Cerebellar nuclear complex (tissue), 1 donor: Measurements from ENCODE around the gene SPEM1.

Source experiments
- DNase-seq, 2 experiments: peaks; one replicate each; lab custom pipeline; 2025; lab: John Stamatoyannopoulos, UW

Gene SPEM1

DNA sequence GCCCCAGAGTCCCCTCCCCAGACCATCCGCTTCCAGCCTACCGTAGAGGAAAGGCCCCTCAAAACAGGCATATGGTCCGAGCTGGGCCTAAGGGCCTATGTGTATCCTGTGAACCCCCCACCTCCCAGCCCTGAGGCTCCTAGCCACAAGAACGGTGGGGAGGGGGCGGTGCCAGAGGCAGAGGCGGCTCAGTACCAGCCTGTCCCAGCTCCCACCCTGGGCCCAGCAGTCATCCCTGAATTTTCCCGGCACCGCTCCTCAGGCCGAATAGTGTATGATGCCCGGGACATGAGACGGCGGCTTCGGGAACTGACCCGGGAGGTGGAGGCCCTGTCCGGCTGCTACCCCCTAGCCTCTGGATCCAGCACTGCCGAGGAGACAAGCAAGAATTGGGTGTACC, 1.1 kb downstream of the SPEM1 start:
- DNase-seq: no peak

DNA sequence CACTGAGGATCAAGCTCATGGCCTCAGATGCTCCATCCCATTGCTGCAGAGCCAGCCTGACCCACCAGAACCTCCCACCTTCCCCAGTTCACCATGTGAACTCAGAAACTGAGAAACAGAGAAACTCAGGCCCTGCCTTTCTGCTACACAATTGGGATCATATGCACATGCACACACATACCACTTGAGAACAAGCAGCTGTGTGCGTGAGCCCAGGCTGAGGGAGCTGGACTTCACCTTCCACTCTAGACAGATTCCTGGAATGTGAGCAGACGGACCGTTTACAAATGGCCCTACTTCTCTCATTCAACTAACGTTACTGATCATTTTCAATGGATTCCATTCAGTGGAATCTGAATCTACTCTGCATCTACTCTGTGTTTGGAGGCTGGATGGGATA, 3.6 kb downstream of the SPEM1 start:
- no peak for DNase-seq

DNA sequence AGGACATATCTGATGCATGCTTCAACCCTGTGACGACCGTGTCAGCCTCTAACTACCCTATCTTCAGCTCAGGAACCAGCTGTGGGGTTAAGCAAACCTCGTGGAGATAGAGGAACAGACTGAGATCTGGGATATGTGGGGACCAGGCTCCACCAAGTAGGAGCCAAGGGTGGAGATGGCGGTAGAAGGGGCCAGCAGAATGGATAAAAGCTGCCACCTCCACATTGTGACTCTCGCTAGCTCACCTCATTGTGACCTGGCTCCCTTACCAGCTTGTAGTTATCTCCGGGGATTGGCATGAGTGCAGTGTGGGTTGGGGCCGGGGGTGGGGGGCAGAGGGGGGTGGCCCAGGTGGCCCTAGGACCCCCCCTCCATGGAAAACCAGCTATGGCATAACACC, 5.2 kb downstream of the SPEM1 start, which contains the start of gene SPEM2:
Gene SPEM2, plus strand, starts transcription at position 301 of the 400 bp plus-strand sequence. Its CDS starts 73 bp downstream, at position 374.
- DNase-seq: no peak

DNA sequence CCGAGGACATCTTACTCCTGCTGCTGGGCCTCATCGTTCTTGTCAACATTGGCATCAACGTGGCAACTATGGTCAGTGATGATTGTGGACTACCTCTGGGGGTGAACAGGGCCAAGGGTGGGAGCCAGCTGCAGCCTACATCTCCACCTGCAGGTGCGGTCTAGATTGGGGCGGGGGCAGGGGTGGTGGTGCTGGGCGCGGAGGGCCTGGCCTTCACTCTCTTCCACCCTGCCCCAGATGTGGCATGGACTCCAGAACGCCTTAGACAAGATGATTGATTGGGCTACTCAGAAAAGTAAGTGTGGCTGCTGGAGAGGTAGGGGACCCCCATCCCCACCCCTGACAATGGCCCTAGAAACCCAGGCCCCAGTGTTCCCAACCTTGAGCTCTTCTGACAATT, 5.6 kb downstream of the SPEM1 start:
- no peak for DNase-seq

DNA sequence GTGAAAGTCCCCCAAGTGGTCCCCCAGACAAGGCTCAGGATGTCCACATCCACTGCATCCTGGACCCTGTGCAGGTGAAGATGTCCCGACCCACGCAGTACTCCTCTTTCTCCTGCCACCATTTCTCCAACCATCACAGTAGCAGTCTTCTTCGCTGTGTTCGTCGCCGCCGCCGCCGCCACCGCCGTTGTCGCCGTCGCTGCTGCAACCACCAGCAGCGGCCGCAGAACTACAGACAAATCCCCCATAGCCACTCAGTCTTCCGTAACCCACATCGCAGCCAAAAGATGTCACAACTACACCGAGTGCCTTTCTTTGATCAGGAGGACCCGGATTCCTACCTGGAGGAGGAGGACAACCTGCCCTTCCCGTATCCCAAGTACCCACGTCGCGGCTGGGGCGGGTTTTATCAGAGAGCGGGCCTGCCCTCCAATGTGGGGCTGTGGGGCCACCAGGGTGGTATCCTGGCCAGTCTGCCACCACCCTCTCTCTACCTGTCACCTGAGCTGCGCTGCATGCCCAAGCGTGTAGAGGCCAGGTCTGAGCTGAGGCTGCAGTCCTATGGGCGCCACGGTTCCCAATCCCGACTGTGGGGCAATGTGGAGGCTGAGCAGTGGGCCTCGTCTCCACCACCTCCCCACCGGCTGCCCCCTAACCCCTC, 6.2 kb downstream of the SPEM1 start:
- no peak for DNase-seq

DNA sequence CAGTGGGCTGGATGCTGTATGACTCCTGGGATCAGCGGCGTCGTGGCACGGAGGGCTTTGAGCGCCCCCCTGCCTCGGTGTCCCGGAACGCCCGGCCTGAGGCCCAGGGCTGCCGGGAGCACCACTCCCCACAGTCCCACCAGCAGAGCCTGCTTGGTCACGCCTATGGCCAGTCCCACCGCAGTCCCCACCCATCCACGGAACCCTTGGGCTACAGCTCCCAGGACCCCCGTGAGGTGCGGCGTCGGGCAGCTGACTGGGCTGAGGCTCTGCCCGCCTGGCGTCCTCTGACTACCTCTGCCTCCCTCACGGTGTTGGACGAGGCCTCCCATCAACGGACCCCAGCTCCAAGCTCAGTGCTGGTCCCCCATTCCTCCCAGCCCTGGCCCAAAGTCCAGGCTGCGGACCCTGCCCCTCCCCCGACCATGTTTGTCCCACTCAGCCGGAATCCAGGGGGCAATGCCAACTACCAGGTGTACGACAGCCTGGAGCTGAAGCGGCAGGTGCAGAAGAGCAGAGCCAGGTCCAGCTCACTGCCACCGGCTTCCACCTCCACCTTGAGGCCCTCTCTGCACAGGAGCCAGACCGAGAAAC, 6.9 kb downstream of the SPEM1 start:
- no peak for DNase-seq

DNA sequence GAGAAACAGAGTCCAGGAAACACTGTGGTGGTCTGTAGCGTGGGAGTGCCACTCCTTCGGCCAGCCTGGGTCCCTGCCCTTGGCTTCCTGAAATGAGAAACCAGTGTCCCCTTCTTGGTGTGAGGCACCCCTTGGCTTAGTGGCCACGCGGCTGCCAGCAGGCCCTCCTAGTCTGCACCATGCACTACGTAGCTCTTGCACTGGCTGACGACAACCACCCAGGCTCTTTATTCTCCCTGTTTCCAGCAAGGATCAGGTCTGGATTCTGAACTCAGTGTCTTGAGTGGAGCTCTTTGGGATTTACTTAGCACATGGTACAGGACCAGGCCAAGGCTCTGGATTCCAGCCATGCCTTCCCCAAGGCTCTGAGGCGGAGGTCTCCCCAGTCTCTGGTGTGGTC, 7.4 kb downstream of the SPEM1 start:
- DNase-seq: no peak

DNA sequence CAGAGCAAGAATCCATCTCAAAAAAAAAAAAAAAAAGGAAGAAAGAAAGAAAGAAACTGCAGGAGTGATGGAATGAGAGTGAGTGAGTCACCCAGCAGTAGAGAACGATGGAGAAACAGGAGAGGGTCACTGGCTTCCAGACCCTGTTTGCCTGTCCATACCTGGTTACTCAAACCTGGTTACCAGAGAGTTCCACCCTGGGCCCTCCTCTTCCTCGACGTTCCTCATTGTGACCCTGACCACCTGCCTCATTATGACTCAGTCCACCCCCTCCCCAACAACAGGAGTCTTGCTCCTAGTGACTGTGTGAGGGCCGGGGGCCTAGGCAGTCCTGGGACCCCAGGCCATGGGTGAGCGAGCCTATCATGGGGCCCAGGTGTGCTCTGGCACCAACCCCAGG, 8.4 kb downstream of the SPEM1 start, which contains the start of gene SPEM3:
Gene SPEM3, plus strand, starts transcription at position 301 of the 400 bp plus-strand sequence. Its CDS starts 46 bp downstream, at position 347.
- DNase-seq: no peak

DNA sequence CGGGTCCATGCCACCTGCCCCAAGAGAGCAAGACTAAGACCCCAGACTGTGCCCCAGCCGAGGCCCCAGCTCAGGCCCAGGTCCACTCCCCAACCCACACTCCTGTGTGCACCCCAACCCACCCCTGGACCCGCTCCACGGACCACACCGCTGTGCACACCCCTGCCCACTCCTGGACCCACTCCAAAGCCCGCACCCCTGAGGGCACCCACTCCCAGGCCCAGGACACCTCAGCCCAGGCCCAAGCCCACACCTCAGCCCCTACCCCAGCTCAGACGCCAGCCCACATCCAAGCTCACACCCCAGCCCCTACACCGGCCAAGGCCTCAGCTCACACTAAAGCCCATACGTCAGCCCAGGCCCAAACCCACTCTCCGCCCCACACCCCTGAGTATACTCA, 9.6 kb downstream of the SPEM1 start:
- DNase-seq: no peak

DNA sequence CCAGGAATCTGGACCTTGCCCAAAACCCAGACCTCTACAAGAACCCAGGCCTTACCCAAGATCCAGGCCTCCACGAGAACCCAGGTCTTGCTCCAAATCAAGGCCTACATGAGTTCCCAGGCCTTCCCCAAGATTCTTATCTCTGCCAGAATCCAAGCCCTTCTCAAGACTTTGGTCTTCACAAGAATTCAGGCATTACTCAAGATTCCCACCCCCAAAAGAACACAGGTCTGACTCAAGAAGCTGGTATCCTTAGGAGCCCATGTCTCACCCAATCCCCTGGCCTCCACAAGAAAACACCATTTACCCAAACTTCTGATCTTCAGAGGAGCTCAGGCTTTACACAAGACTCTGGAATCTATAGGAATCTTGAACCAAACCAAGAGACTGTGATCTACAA, 11.1 kb downstream of the SPEM1 start:
- DNase-seq: no peak

DNA sequence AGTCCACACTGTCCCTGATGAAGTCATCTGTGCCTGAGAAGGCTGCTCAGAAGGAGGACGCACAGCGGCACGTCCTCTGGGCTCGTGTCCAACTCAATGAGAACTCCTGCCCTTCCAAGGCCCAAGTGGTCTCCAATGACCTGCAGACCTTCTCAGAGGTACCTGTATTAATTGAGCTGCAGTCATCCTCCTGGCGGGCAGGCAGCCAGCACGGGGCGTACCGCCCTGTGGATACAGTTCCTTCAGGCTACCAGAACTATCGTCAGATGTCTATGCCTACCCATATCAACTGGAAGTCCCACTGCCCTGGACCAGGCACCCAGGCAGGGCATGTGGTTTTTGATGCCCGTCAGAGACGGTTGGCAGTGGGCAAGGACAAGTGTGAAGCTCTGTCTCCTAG, 12.2 kb downstream of the SPEM1 start:
- no peak for DNase-seq

DNA sequence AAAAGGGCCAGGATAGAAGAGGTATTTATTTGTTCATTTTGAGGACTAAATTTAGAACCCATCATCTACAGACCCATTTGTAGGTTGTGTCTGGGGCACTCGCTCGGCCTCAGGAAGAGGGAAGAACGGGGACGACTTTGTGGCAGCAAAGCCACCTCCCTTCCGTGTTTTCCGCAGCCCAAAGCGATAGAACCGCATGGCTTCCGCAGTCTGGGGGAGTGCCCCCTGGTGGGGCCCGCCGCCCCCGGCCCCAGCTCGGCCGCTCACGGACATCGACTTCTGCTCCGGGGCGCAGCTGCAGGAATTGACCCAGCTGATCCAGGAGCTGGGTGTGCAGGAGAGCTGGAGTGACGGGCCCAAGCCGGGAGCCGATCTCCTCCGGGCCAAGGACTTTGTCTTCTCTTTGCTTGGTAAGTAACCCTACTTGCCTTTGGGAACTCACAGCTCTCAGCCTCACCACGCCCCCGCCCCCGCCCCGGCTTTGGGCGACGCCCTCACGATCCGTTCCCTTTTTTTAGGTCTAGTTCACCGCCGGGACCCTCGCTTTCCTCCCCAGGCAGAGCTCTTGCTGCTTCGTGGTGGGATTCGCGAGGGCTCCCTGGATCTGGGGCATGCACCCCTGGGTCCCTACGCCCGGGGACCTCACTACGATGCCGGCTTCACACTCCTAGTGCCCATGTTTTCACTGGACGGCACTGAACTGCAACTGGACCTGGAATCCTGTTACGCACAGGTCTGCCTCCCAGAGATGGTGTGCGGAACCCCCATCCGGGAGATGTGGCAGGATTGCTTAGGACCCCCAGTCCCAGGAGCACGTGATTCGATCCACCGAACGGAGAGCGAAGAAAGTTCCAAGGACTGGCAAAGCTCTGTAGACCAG, 15.8 kb downstream of the SPEM1 start:
- DNase-seq: no peak

DNA sequence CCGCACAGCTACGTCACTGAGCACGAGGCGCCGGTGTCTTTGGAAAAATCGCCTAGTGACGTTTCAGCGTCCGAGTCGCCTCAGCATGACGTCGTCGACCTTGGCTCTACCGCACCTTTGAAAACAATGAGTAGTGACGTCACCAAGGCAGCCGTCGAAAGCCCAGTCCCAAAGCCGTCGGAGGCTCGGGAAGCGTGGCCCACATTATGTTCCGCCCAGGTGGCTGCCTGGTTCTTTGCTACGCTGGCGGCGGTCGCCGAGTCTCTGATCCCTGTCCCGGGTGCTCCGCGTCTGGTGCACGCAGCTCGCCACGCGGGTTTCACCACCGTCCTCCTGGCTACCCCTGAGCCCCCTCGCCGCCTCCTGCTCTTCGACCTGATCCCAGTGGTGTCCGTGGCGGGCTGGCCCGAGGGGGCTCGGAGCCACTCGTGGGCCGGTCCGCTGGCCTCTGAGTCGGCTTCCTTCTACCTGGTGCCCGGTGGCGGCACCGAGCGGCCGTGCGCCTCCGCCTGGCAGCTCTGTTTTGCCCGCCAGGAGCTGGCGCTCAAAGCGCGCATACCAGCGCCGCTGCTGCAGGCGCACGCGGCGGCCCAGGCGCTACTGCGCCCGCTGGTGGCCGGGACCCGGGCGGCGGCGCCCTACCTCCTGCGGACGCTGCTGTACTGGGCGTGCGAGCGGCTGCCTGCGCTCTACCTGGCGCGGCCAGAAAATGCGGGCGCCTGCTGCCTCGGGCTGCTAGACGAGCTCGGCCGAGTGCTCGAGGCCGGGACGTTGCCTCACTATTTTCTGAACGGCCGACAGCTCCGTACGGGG, 16.6 kb downstream of the SPEM1 start:
- no peak for DNase-seq

DNA sequence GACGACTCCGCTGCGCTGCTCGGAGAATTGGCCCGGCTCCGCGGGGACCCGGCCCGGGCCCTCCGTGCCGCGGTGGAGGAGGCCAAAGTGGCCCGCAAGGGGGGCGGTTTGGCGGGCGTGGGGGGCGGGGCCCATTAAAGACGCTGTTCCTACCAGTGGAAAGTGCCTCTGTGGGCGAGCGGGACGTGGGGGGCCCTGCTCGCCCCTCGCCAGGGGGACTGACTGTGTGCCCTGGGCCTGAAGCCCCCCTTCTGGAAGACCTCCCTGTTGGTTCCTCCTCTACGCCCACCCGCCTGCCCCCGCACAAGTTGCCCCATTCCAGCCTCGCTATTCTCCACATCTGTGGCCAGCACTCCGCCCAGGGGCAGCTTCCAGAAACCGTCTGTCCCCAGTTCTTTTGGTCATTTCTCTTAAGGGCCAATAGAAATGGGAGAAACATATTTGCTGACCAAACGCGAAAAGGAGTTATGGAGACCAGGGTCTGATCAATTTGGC, 17.3 kb downstream of the SPEM1 start:
- no peak for DNase-seq

DNA sequence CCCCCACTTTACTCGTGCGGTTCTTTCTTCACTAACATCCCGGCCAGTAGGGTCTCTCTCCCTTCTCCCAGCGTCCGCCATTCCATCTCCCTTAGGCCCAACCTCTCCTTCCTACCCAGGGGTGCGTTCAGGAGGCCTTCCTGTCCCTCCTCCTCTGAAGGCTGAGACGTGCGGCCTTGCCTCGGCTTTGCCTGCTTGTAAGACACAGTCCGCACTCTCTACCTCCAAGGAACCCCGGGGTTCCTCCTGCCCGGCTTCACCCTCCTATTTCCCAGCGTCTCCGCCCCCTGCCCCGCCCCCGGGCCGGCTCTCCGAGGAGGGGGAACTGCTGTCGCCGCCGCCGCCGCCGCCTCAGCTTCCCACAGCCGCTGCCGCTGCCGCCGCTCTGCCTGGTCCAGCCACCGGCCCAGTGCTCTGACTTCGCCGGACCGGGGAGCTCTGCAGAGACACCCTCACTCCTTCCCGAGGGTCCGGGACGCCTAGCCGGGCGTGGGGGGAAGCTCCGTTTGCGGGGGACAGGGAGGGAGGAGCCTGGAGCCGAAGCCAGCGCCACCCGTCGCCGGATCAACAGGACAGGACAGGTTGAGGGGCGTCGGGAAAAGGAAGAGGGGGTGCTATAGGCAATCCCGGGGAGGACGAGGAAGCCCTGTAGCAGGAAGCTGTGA, 18.0 kb downstream of the SPEM1 start:
- no peak for DNase-seq

DNA sequence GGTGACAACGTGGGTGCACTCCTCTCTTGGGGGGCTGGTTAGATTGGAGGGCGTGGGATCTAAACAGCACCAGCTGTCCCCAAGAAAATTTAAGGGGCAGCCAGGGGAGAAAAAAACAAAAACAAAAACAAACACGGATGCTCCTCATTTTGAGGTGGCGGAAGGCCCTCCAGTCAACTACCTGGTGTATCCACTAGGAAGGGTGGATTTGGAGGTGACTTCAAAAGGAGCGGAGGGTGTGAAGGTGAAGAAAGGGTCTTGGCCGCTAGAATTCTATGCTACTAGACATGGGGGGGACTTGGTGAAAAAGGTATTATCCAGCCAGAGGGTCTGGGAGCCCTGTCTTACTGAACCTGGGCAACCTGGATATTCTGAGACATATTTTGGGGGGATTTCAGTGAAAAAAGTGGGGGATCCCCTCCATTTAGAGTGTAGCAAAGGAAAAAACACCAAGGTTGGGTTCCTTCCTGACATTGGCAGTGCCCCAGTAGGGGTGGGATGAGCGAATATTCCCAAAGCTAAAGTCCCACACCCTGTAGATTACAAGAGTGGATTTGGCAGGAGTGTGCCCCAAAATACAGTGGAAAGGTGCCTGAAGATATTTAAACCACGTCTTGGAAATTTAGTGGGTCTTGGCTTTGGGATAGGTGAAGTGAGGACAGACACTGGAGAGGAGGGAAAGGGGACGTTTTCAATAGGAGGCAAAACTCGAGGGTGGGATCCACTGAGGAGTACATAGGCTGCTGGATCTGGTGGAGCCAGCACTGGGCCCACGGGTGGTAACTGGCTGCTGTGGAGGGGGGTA, 18.7 kb downstream of the SPEM1 start:
- no peak for DNase-seq

DNA sequence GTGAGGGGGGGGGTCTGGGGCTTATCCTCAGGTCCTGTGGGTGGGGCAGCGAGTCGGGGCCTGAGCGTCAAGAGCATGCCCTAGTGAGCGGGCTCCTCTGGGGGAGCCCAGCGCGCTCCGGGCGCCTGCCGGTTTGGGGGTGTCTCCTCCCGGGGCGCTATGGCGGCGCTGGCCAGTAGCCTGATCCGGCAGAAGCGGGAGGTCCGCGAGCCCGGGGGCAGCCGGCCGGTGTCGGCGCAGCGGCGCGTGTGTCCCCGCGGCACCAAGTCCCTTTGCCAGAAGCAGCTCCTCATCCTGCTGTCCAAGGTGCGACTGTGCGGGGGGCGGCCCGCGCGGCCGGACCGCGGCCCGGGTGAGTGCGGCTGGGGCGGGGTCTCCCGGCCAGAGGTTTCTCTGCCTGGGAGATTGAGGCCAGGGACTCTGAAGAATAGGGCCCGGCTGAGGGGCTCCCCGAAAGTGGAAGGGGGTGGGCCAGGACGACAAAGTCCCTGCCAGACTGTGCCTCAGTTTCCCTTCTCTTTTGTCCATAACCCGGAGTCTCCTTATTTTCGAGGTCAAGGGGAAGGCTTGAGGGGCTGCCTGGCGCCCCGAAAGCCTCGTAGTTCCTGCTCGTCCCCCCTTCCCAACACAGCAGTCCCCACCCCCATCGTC, 19.5 kb downstream of the SPEM1 start, which contains the start of gene FGF11:
Gene FGF11, plus strand, starts transcription at position 51 of the 651 bp plus-strand sequence. Its CDS starts 109 bp downstream, at position 160.
- DNase-seq: no peak

DNA sequence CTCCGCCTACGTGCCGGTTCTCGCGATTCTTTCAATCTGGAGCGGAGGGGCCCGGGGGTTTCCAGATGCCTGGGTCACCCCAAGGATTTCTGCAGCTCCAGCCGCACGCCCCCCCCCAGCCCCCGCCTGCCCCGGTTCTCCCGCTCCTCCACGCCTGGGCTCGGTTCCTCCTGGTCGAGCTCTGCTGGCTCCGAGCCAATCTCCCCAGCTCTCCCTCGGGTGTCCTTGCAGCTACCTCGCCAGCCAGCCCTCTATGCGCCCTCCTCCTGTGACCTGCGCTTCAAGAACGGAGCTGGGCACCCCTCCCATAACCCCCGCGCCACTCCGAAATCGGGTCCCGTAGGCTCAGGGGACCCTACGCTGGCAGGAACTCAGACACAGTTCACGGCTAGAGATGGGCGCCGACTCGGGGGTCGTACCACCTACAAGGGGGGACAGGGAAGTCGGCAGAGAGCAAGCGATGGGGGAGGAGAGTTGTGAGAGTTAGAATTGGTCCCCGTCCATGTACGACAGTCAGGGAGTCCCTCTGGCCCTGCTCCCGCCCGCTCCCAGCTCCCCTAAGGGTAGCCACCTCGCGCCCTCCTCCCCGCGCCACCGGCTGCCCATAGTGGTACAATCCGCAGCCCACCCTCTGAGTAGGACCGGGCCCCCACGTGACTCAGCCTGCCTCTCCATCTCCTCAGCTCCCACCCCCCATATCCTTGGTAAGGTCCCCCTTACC, 20.1 kb downstream of the SPEM1 start:
- DNase-seq: no peak

DNA sequence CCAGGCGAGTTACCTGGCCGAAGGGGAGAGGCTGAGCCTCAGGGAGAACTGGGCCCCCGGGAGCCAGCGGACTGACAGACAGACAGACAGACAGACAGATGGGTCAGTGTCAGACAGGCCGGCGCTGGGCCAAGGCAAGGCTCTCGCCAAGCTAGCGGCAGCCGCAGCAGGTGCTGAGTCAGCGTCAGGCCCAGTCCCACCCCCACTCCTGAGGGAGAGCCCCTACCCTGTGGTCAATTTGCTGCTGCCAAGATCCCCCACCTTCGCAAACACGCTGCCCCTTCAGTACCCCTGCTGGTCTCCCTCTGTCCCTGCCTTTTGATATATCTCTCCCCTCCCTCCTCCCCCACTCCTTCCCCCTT, 20.7 kb downstream of the SPEM1 start:
- no peak for DNase-seq
